Caki2 (cell line): ENCODE data around the gene GOSR1. TPM values are rescaled to one million over a fixed set of nuclear protein-coding genes. Genes with fewer than 3 reads are reported as not detected.
"Not testable (repeated sequence)": the region's sequence is repeated elsewhere in the genome, so short reads cannot be mapped to it uniquely, and the experiment has no call there.

Source experiments
- DNase-seq: peaks from one replicate; pipeline ENCODE4 v3.0.0-alpha.2; 2015; ENCODE audit warnings: low read depth
- in situ Hi-C: cut with HindIII; loops from 2 replicates; pipeline ENCODE4 v1.10.0; 2016; ENCODE audit warnings: low sequenced_read_pairs, low pct_unique_long_range_greater_than_20kb, mixed read lengths
- total RNA-seq: library from RNA; depleted of rRNA; stranded (reverse); fragments of >200 nt; shearing (Covaris generic); gene quantifications from 2 replicates; pipeline ENCODE4 v1.2.3, GENCODE V29; 2014; ENCODE audit warnings: low replicate concordance

The GOSR1 gene
- total RNA-seq, 1 experiment from 2014 or later, result 25.8 TPM

DNA sequence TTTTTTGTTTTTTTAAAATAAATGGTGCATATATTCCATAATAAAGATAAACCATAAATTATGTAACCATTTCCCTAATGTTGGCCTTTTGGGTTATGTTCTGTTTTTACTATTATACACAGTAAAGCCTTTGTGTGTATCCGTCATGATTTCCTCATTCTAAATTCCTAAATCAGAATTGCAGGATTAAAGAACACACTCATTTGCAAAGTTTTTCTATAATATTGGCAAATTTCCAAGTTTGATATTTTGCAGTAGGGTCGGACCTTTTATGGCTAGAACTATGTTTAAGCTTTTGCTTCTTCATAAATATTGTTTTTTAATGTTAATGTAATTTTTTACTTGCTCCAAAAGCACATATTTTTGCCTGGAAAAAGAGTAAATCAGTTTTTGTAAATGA lies 16.6 kb downstream of the GOSR1 start:
- in situ Hi-C loops, result no loop called here
- no peak for DNase-seq

GRCh38 chr17:30495586-30495985 lies 18.4 kb downstream of the GOSR1 start:
- DNase-seq, result no peak
- in situ Hi-C loops, result no loop called here

GRCh38 chr17:30503558-30503957 lies 26.4 kb downstream of the GOSR1 start:
- no peak for DNase-seq
- in situ Hi-C loops, result no loop called here

DNA sequence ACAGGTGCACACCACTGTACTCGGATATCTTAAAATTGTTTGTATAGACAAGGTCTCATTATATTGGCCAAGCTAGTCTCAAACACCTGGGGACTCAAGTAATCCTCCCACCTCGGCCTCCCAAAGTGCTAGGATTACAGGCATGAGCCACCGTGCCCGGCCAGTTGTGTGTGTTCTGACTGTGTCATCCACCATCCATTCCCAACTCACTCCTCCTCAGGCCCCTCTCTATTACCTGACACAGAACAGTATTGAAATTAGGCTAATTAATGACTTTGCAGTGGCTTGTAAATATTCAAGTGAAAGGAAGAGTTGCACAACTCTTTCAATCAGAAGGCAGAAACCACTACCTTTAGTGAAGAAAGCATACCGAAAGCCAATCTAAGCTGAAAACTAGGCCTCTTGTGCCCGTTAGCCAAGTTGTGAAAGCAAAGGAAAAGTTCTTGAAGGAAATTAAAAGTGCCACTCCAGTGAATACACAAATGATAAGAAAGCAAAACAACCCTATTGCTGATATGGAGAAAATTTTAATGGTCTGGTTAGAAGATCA lies 28.7 kb downstream of the GOSR1 start:
- no peak for DNase-seq
- in situ Hi-C loops, result no loop called here

DNA sequence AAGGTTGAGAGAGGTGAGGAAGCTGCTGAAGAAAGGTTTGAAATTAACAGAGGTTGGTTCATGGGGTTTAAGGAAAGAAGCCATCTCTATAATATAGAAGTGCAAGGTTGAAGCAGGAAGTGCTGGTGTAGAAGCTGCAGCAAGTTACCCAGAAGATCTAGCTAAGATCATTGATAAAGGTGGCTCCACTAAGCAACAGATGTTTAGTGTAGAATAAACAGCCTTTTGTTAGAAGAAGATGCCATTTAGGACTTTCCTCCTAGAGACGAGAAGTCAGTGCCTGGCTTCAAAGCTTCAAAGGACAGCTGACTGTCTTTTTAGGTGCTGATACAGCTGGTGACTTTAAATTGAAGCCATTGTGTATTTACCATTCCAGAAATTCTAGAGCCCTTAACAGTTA lies 29.3 kb downstream of the GOSR1 start:
- in situ Hi-C loops, result no loop called here
- no peak for DNase-seq

DNA sequence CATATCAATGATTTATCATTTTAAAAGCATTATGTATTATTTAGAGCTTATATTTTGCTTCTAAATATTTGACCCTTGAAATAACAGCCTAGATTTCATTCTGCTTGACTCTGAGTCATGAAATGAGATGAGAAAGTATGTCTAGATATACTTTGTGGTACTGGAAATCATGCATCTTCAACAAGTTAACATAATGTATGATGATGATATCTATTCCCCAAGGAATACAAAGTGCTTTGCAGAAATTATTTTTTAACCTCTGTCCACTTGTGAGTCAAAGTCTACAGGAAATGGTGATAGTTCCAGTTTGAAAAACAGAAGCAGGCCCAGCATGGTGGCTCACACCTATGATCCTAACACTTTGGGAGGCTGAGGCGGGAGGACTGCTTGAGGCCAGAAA lies 36.1 kb downstream of the GOSR1 start:
- in situ Hi-C loops, result no loop called here
- DNase-seq, result no peak

- no peak for DNase-seq
- in situ Hi-C loops, result no loop called here
Observed at GRCh38 chr17:30514895-30515596, 37.8 kb downstream of the GOSR1 start.

DNA sequence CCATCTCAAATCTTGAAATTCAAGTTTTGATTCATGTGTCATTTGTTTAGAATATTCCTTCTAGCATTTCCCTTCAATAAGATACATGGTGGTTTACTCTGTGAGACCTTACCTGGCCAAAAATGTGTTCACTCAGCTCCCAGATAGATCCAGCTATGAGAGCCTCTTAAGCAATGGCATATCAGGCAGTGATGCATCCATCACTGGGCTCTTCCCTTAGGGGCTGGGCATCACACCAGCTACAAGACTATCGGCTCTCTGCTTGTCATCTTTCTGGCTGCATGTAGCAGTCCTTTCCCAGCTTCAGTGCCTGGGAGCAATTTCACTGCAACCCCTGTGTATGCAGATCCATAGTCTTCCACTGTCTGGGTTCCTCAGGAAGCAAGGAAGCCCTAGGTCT lies 40.6 kb downstream of the GOSR1 start:
- DNase-seq, result no peak
- in situ Hi-C loops, result no loop called here

DNA sequence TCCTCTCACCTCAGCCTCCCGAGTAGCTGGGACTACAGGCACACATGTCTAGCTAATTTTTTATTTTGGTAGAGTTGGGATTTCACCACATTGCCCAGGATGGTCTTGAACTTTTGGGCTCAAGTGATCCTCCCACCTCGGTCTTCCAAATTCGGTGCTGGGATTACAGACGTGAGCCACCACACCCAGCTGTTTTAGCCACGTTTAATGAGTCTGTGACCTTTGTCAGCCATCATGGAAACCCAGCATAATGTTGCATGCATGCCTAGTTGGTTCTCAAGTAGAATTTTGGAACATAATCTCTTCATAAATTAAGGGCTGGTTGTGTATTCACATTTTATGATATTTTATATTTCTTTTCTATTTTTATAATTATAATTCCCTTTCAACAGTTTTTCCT lies 42.0 kb downstream of the GOSR1 start:
- DNase-seq, result no peak
- in situ Hi-C loops, result no loop called here

- peak; percentile 16 for DNase-seq
- in situ Hi-C loops, result no loop called here
Observed at GRCh38 chr17:30519707-30520106, 42.5 kb downstream of the GOSR1 start.

- no peak for DNase-seq
- in situ Hi-C loops, result no loop called here
Observed at GRCh38 chr17:30520436-30520835, 43.2 kb downstream of the GOSR1 start.

DNA sequence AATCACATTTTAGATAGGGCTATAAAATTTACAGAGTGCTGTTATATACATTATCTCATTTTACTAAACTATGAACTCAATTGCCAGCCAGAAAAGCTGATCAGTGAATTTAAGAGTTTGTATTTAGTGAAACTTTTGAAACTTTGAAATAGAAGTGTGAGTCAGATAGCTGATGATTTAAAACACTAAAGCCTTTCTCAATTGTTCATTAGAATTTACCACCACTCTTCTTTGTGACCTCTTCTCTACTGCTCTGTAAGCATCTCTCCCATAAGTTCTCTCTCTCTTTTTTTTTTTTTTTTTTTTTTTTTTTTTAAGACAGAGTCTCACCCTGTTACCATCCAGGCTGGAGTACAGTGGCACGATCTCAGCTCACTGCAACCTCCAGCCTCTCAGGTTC lies 43.7 kb downstream of the GOSR1 start:
- in situ Hi-C loops, result no loop called here
- no peak for DNase-seq

GRCh38 chr17:30521766-30522165 lies 44.6 kb downstream of the GOSR1 start:
- DNase-seq, result no peak
- in situ Hi-C loops, result no loop called here

DNA sequence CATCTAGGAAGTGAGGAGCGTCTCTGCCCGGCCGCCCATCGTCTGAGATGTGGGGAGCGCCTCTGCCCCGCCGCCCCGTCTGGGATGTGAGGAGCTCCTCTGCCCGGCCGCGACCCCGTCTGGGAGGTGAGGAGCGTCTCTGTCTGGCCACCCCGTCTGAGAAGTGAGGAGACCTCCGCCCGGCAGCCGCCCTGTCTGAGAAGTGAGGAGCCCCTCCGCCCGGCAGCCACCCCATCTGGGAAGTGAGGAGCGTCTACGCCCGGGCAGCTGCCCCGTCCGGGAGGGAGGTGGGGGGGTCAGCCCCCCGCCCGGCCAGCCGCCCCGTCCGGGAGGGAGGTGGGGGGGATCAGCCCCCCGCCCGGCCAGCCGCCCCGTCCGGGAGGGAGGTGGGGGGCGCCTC lies 46.0 kb downstream of the GOSR1 start:
- in situ Hi-C loops, result not testable (repeated sequence)

GRCh38 chr17:30524847-30525246 lies 47.6 kb downstream of the GOSR1 start:
- DNase-seq, result no peak
- in situ Hi-C loops, result no loop called here

More for the DNA sequence above, 46.0 kb downstream of the GOSR1 start:
- not testable (repeated sequence) for DNase-seq

DNA sequence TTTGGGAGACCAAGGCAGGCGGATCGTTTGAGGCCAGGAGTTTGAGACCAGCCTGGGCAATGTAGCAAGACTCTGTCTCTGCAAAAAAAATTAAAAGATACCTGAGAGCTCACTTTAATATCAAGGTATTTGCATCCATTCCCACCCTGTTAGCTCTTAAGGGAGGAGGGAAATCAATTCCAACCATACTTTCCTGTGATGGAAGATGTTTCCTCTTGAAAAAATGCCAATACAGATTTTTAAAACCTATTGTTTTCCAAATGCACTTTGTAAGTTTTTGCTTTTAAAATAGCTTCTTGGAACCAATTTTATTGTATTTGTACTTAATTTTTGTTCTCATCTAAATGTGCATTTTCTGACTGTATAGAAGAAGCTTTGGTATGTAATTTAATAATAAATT lies 49.2 kb downstream of the GOSR1 start:
- DNase-seq, result no peak
- in situ Hi-C loops, result no loop called here

GRCh38 chr17:30528701-30529100 lies 51.5 kb downstream of the GOSR1 start:
- DNase-seq, in situ Hi-C loops: not testable (repeated sequence)

DNA sequence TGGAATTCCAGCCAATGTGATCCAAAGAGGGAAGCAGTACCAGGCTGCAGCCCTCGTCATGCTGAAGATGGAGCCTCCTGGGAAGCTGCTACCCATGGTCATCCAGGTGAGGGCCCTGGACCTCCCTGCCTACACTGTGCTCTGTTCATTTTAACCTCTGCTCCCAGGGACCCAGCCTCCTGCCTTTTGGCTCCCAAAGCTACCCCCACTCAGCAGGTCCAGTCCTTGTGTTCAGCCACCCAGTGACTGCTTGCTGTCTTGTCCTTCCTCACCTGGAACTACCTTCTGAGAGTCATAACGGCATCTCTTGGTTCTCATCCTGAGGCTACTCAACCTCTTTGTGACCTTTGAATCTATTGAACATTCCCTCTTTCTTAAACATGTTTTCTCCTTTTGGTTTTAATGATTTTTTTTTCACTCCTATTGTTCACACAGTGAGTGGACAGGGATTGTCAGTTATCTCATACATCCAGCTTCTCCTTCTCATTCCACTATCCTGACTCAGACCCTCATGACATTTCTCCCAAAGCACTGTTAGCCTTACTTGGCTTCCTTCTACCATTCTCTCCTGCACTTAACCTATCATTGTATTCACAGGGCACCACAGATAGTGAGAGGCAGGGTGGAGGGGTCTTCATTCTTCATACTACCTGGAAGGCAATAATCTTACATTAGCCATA lies 53.3 kb downstream of the GOSR1 start:
- in situ Hi-C loops, result no loop called here
- DNase-seq, result no peak

DNA sequence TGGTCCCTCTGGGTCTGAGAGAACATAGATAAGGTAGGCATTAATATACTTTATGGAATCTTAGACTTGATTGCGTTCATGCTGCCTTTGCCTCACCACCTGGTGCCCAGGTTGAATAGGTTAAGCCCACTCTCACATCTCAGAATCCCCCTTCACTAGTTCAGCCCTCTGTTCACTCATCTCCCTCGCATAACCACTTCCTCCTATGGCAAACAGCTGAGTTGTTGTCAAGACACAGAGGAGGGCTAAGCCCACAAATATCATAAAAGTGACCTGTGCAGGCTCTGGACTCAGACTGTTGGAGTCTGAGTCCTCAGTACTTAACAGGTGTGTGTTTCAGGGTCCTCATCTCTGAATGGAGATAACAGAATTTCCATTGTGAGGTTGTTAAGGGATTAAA lies 55.7 kb downstream of the GOSR1 start:
- DNase-seq, result no peak
- in situ Hi-C loops, result no loop called here

DNA sequence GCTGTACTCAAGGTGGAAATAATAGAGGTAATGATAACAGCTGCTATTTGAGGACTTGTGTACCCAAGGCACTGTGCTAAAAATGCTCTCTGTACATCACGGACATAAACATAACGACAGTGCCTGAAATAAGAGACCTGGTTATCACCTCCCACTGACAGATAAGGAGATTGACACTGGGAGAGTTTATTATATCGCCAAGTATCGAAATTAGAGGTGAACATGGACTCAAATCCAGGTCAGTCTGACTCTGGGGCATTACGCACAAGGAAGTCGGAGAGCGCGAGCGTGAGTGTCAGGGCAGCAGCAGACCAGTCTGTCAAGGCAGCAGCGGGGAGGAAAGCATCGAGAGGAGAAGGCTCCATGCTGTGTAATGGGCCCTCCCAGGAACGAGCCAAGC lies 57.1 kb downstream of the GOSR1 start:
- no peak for DNase-seq
- in situ Hi-C loops, result no loop called here
